Cardiac fibroblast (primary cell): Measurements from ENCODE around the gene SIRPD.
A peak's percentile ranks its signal among the peaks of the same experiment; 100 is the strongest.
"Not testable (repeated sequence)": the region's sequence is repeated elsewhere in the genome, so short reads cannot be mapped to it uniquely, and the experiment has no call there.

Experiments used
- DNase-seq, 2 donors: peaks; one replicate each; pipeline versions ENCODE4 v3.0.0 to v3.0.0-alpha.2; 2010; ENCODE audit warnings: low read depth in 2 of 2
- H3K4me3 ChIP-seq, 2 donors: replicated peaks in 1 of 2; 1 replicate in 1 of 2; 2 replicates in 1 of 2; pipeline ENCODE4 v1.5.1; 2011; ENCODE audit warnings: low read depth in 2 of 2, low read length in 2 of 2, mild to moderate bottlenecking in 2 of 2, moderate library complexity in 1 of 2
- TF ChIP-seq, protein P1 (sequence below): IDR thresholded peaks from one replicate; pipeline ENCODE4 v1.5.1; 2011; ENCODE audit warnings: low read depth, mild to moderate bottlenecking, low read length, inconsistent platforms

The SIRPD gene

GRCh38 chr20:1577906-1578305 is 20.4 kb upstream of the SIRPD start:
- no peak for DNase-seq
- H3K4me3 ChIP-seq: no peak overlapping the region
- TF ChIP-seq, protein P1, sequence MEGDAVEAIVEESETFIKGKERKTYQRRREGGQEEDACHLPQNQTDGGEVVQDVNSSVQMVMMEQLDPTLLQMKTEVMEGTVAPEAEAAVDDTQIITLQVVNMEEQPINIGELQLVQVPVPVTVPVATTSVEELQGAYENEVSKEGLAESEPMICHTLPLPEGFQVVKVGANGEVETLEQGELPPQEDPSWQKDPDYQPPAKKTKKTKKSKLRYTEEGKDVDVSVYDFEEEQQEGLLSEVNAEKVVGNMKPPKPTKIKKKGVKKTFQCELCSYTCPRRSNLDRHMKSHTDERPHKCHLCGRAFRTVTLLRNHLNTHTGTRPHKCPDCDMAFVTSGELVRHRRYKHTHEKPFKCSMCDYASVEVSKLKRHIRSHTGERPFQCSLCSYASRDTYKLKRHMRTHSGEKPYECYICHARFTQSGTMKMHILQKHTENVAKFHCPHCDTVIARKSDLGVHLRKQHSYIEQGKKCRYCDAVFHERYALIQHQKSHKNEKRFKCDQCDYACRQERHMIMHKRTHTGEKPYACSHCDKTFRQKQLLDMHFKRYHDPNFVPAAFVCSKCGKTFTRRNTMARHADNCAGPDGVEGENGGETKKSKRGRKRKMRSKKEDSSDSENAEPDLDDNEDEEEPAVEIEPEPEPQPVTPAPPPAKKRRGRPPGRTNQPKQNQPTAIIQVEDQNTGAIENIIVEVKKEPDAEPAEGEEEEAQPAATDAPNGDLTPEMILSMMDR: no peak

GRCh38 chr20:1577313-1577712 is 19.8 kb upstream of the SIRPD start:
- not testable (repeated sequence) for H3K4me3 ChIP-seq, DNase-seq

- TF ChIP-seq, protein P1: no peak
- DNase-seq: peak in 1 of 2 donors; percentile 5
- H3K4me3 ChIP-seq: no peak overlapping the region
These were observed 19.1 kb upstream of the SIRPD start for GRCh38 chr20:1576641-1577040.

DNA sequence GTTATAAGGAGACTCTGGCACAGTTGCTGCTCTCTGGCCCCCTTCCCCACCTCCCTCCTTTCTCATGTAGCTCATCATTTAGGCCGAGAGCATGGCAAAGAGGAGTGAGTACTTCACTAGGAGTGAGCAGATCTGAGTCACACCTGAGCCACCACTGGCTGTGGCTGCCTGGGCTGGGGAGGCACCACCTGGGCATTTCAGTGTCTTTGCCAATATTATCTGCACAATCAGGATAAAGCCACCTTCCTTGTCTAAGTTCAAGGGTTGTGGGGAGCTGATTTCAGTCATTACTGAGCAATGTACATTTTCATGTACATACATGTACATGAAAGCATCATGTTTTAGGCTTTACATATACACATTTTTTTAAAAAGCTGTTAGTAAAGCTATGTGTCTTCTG is 18.5 kb upstream of the SIRPD start:
- not testable (repeated sequence) for H3K4me3 ChIP-seq, DNase-seq

- not testable (repeated sequence) for DNase-seq, H3K4me3 ChIP-seq
These were observed 14.1 kb upstream of the SIRPD start for GRCh38 chr20:1571583-1571982.

- H3K4me3 ChIP-seq: no peak overlapping the region
- DNase-seq: peak in 1 of 2 donors; percentile 72
- TF ChIP-seq, protein P1: no peak
These were observed 11.9 kb upstream of the SIRPD start for GRCh38 chr20:1569415-1569881.

DNA sequence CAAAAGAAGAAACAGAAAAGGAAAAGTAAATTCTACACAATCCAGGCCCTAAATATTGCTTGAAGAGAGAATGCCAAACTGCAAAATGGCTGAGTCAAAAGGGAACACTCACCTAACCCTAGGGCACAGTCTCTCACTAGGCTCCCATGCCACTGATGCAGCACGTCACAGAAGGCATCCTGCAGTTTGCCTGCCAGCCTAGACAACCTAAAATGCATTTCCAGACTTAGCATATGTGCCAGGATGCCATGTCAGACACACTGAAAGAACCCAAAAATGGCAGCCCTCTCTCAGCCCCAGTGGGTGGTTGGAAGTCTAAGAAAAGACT is 10.6 kb upstream of the SIRPD start:
- H3K4me3 ChIP-seq: no peak overlapping the region
- TF ChIP-seq, protein P1: no peak
- DNase-seq: no peak

- no peak overlapping the region for H3K4me3 ChIP-seq
- TF ChIP-seq, protein P1: no peak
- DNase-seq: peak; percentile 12 to 52
These were observed 10.1 kb upstream of the SIRPD start for GRCh38 chr20:1567392-1568162.
